PC-9 (cell line): Measurements from ENCODE around the gene ATRN. TPM values are rescaled to one million over a fixed set of nuclear protein-coding genes. Genes with fewer than 3 reads are reported as not detected.

Experiments used
- BruUV-seq: library from RNA; stranded (reverse); fragments of 400-500 nt; replicated peaks from 2 replicates; lab custom pipeline; 2021; lab: Mats Ljungman, UMichigan
- CTCF ChIA-PET: fragments of 300-600 bp; sonication (Branson Sonifier 250); formaldehyde crosslinking; loops from one replicate; lab custom pipeline; 2022; ENCODE audit warnings: antibody characterized with exemption; lab: Charles Lee
- POLR2A ChIA-PET: fragments of 300-600 bp; sonication (Branson Sonifier 250); formaldehyde crosslinking; loops from one replicate; lab custom pipeline; 2022; ENCODE audit warnings: antibody characterized with exemption; ENCODE audit not compliant: unreplicated experiment; lab: Charles Lee
- DNase-seq, 2 experiments: peaks; one replicate each; pipeline versions ENCODE4 v3.0.0 to v3.0.0-alpha.2; 2015 to 2022; ENCODE audit warnings: mixed read lengths in 1 of 2
- H2AFZ ChIP-seq: fragments of 200-600 bp; sonication (generic); 2 replicates; pipeline ENCODE4 v1.8.1; 2017; ENCODE audit warnings: antibody characterized with exemption
- H3F3A ChIP-seq: fragments of 200-600 bp; sonication (generic); 2 replicates; pipeline ENCODE4 v1.8.1; 2017; ENCODE audit warnings: antibody characterized with exemption, mild to moderate bottlenecking, low read depth; ENCODE audit not compliant: insufficient read depth
- H3K27ac ChIP-seq: fragments of 200-600 bp; sonication (generic); 2 replicates; pipeline ENCODE4 v1.6.1; 2016; ENCODE audit warnings: mixed run types
- H3K27me3 ChIP-seq: fragments of 200-600 bp; sonication (generic); 2 replicates; pipeline ENCODE4 v1.6.1; 2016; ENCODE audit warnings: low read depth, mixed run types; ENCODE audit not compliant: insufficient read depth
- H3K36me3 ChIP-seq: fragments of 200-600 bp; sonication (generic); 2 replicates; pipeline ENCODE4 v1.6.1; 2016; ENCODE audit warnings: low read depth, mixed run types
- H3K4me1 ChIP-seq: fragments of 200-600 bp; sonication (generic); replicated peaks from 2 replicates; pipeline ENCODE4 v1.6.1; 2016; ENCODE audit warnings: mixed run types; ENCODE audit not compliant: insufficient read depth
- H3K4me2 ChIP-seq: fragments of 200-600 bp; sonication (generic); 2 replicates; pipeline ENCODE4 v1.6.1; 2017; ENCODE audit warnings: mixed run types
- H3K4me3 ChIP-seq: fragments of 200-600 bp; sonication (generic); 2 replicates; pipeline ENCODE4 v1.6.1; 2016; ENCODE audit warnings: mixed run types
- H3K79me2 ChIP-seq: fragments of 200-600 bp; sonication (generic); 2 replicates; pipeline ENCODE4 v1.6.1; 2017; ENCODE audit warnings: low read depth, mixed run types
- H3K9me2 ChIP-seq: fragments of 200-600 bp; sonication (generic); 2 replicates; pipeline ENCODE4 v1.8.1; 2017; ENCODE audit warnings: mild to moderate bottlenecking; ENCODE audit not compliant: insufficient read depth
- H3K9me3 ChIP-seq: fragments of 200-600 bp; sonication (generic); 2 replicates; pipeline ENCODE4 v1.8.1; 2016; ENCODE audit warnings: low read depth; ENCODE audit not compliant: insufficient read depth
- H4K20me1 ChIP-seq: fragments of 200-600 bp; sonication (generic); 2 replicates; pipeline ENCODE4 v1.8.1; 2017; ENCODE audit not compliant: insufficient read depth
- CTCF ChIP-seq: fragments of 200-600 bp; sonication (generic); conservative IDR thresholded peaks from 2 replicates; pipeline ENCODE4 v1.6.1; 2017; ENCODE audit warnings: mixed run types, antibody characterized with exemption, mild to moderate bottlenecking, moderate library complexity
- EZH2 ChIP-seq: fragments of 200-600 bp; sonication (generic); IDR thresholded peaks from 2 replicates; pipeline ENCODE4 v1.8.0; 2017; ENCODE audit warnings: antibody characterized with exemption, low read depth
- intact Hi-C: fragments of 100-400 bp; cut with micrococcal nuclease; formaldehyde crosslinking; loops from one replicate; pipeline ENCODE4 v1.10.0; 2022; ENCODE audit not compliant: unreplicated experiment
- total RNA-seq: library from RNA; stranded (reverse); gene quantifications from 2 replicates; pipeline ENCODE4 v1.2.3, GENCODE V29; 2021

Gene ATRN
- total RNA-seq, 1 experiment from 2014 or later = 34.9 TPM

- ChIA-PET POLR2A (no interaction called here), CTCF (interaction anchor here (0.6 kb wide), 5 partner anchors 40 to 336 kb away, joined by 3 to 11 read pairs (median 4); no protein-coding TSS in a partner anchor)
- no peak overlapping the region for H3K27ac ChIP-seq
- no peak overlapping the region for H3K4me2 ChIP-seq
- H3F3A ChIP-seq = no peaks in the 10 kb centered on the region
- TF ChIP-seq EZH2 = no peak
- no peak for TF ChIP-seq CTCF
- H4K20me1 ChIP-seq = no peaks in the 10 kb centered on the region
- no TSS peak for BruUV-seq
- H3K4me1 ChIP-seq = no peaks in the 10 kb centered on the region
- H3K9me3 ChIP-seq = no peaks in the 10 kb centered on the region
- H3K79me2 ChIP-seq = no peaks in the 10 kb centered on the region
- no peaks in the 10 kb centered on the region for H3K9me2 ChIP-seq
- no peak for DNase-seq
- no peak overlapping the region for H2AFZ ChIP-seq
- H3K36me3 ChIP-seq = no peaks in the 10 kb centered on the region
- no peaks in the 10 kb centered on the region for H3K27me3 ChIP-seq
- intact Hi-C loops = loop anchor here (10.0 kb wide), 1 partner anchor 66 kb away; no protein-coding TSS in a partner anchor
- no peak overlapping the region for H3K4me3 ChIP-seq
Measured at GRCh38 chr20:3630429-3630828, 159.6 kb downstream of the ATRN start.

- Histone ChIP-seq H3K27ac (no peak overlapping the region), H3K4me3 (no peak overlapping the region), H4K20me1 (no peaks in the 10 kb centered on the region), H3K9me2 (no peaks in the 10 kb centered on the region), H3K27me3 (no peaks in the 10 kb centered on the region), H3K4me1 (no peaks in the 10 kb centered on the region), H3K79me2 (no peaks in the 10 kb centered on the region), H3F3A (no peaks in the 10 kb centered on the region), H3K36me3 (no peaks in the 10 kb centered on the region), H3K9me3 (no peaks in the 10 kb centered on the region), H3K4me2 (no peak overlapping the region), H2AFZ (no peak overlapping the region)
- BruUV-seq = no TSS peak
- intact Hi-C loops = loop anchor here (10.0 kb wide), 1 partner anchor 67 kb away; no protein-coding TSS in a partner anchor
- ChIA-PET POLR2A (interaction anchor here (0.7 kb wide), 1 partner anchor 35 kb away, joined by 3 read pairs; no protein-coding TSS in a partner anchor), CTCF (no interaction called here)
- TF ChIP-seq EZH2 (no peak), CTCF (no peak)
- DNase-seq = no peak
Measured at GRCh38 chr20:3631534-3631933, 160.7 kb downstream of the ATRN start.

GRCh38 chr20:3632311-3633004, 161.6 kb downstream of the ATRN start:
- ChIA-PET POLR2A (no interaction called here), CTCF (interaction anchor here (0.7 kb wide), 1 partner anchor 38 kb away, joined by 3 read pairs; no protein-coding TSS in a partner anchor)
- H2AFZ ChIP-seq = no peak overlapping the region
- H3K36me3 ChIP-seq = no peaks in the 10 kb centered on the region
- intact Hi-C loops = loop anchor here (10.0 kb wide), 1 partner anchor 68 kb away; no protein-coding TSS in a partner anchor
- H3K27ac ChIP-seq = no peak overlapping the region
- H3K9me2 ChIP-seq = no peaks in the 10 kb centered on the region
- TF ChIP-seq EZH2 (no peak), CTCF (no peak)
- no peaks in the 10 kb centered on the region for H4K20me1 ChIP-seq
- no peaks in the 10 kb centered on the region for H3K9me3 ChIP-seq
- H3K4me3 ChIP-seq = no peak overlapping the region
- H3K27me3 ChIP-seq = no peaks in the 10 kb centered on the region
- no peaks in the 10 kb centered on the region for H3K4me1 ChIP-seq
- BruUV-seq = no TSS peak
- H3K4me2 ChIP-seq = no peak overlapping the region
- DNase-seq = no peak
- no peaks in the 10 kb centered on the region for H3K79me2 ChIP-seq
- H3F3A ChIP-seq = no peaks in the 10 kb centered on the region
